ENCODE data around the gene ACSS3. TPM values are rescaled to one million over a fixed set of nuclear protein-coding genes. Genes with fewer than 3 reads are reported as not detected.

ACSS3 gene
- total RNA-seq, 2 donors from 2014 or later: 20.3 to 32.3 TPM

- H3K9me3 ChIP-seq: no peaks in the 10 kb centered on the region
- DNase-seq (ENCODE audit: low spot score): no peak
- peaks cover 10% of the 10 kb centered on the region for H3K36me3 ChIP-seq
- no peak overlapping the region for H3K27ac ChIP-seq
- no peaks in the 10 kb centered on the region for H3K4me1 ChIP-seq
- TF ChIP-seq CTCF (IDR thresholded peaks at IDR 0.05): no peak
- no peaks in the 10 kb centered on the region for H3K27me3 ChIP-seq
- H3K4me3 ChIP-seq: no peak overlapping the region
These were observed 84.7 kb downstream of the ACSS3 start for GRCh38 chr12:81162391-81163136.

- Histone ChIP-seq H3K27ac (no peak overlapping the region), H3K9me3 (no peaks in the 10 kb centered on the region), H3K4me1 (no peaks in the 10 kb centered on the region), H3K36me3 (peaks cover 10% of the 10 kb centered on the region), H3K27me3 (no peaks in the 10 kb centered on the region), H3K4me3 (no peak overlapping the region)
- no peak for TF ChIP-seq CTCF (IDR thresholded peaks at IDR 0.05)
- no peak for DNase-seq (ENCODE audit: low spot score)
These were observed 86.9 kb downstream of the ACSS3 start for GRCh38 chr12:81164827-81165226.

GRCh38 chr12:81166790-81167189 is 88.9 kb downstream of the ACSS3 start:
- Histone ChIP-seq H3K9me3 (no peaks in the 10 kb centered on the region), H3K27me3 (no peaks in the 10 kb centered on the region), H3K4me1 (no peaks in the 10 kb centered on the region), H3K27ac (no peak overlapping the region), H3K36me3 (peaks cover 4% of the 10 kb centered on the region), H3K4me3 (no peak overlapping the region)
- DNase-seq (ENCODE audit: low spot score): no peak
- no peak for TF ChIP-seq CTCF (IDR thresholded peaks at IDR 0.05)

GRCh38 chr12:81167694-81168093 is 89.8 kb downstream of the ACSS3 start:
- no peak for DNase-seq (ENCODE audit: low spot score)
- TF ChIP-seq CTCF (IDR thresholded peaks at IDR 0.05): no peak
- Histone ChIP-seq H3K9me3 (no peaks in the 10 kb centered on the region), H3K4me3 (no peak overlapping the region), H3K36me3 (peaks cover 4% of the 10 kb centered on the region), H3K4me1 (no peaks in the 10 kb centered on the region), H3K27ac (no peak overlapping the region), H3K27me3 (no peaks in the 10 kb centered on the region)

- peaks cover 4% of the 10 kb centered on the region for H3K36me3 ChIP-seq
- no peaks in the 10 kb centered on the region for H3K9me3 ChIP-seq
- H3K27ac ChIP-seq: no peak overlapping the region
- DNase-seq (ENCODE audit: low spot score): no peak
- H3K4me3 ChIP-seq: no peak overlapping the region
- H3K4me1 ChIP-seq: no peaks in the 10 kb centered on the region
- H3K27me3 ChIP-seq: no peaks in the 10 kb centered on the region
- no peak for TF ChIP-seq CTCF (IDR thresholded peaks at IDR 0.05)
These were observed 90.6 kb downstream of the ACSS3 start for GRCh38 chr12:81168445-81168844.

GRCh38 chr12:81170072-81170471 is 92.2 kb downstream of the ACSS3 start:
- Histone ChIP-seq H3K9me3 (peaks cover 0 to 1% of the 10 kb centered on the region in 2 donors), H3K4me3 (no peak overlapping the region), H3K27ac (no peak overlapping the region), H3K4me1 (no peaks in the 10 kb centered on the region), H3K27me3 (no peaks in the 10 kb centered on the region), H3K36me3 (peaks cover 2% of the 10 kb centered on the region)
- no peak for TF ChIP-seq CTCF (IDR thresholded peaks at IDR 0.05)
- DNase-seq (ENCODE audit: low spot score): no peak
